ENCODE results near the gene ZNF260. TPM values are rescaled to one million over a fixed set of nuclear protein-coding genes. Genes with fewer than 3 reads are reported as not detected.
A peak's percentile ranks its signal among the peaks of the same experiment; 100 is the strongest.

ZNF260 gene
- total RNA-seq, 1 donor from 2014 or later: 8.2 TPM

GRCh38 chr19:36489920-36490415 lies 38.1 kb downstream of the ZNF260 start:
- DNase-seq (ENCODE audit: low read depth, low spot score): peak; percentile 79

GRCh38 chr19:36489118-36489919 lies 38.8 kb downstream of the ZNF260 start, which contains the start of gene ZNF566:
Gene ZNF566, minus strand, starts transcription at chr19:36489561. Its CDS starts 13,004 bp downstream, at chr19:36476557.
- DNase-seq (ENCODE audit: low read depth, low spot score): peak; percentile 93

DNA sequence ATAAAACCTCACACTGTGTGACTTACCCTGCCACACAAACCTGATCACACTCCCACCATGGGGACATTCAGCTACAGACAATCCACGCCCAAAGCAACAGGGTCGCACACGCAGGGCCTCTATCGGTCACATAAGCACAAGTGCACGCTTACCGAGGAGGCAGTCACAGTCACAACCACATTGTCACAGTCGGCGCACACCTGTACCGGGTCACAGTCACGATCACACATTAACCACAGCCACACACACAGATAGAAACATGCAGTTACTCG lies 39.3 kb downstream of the ZNF260 start:
- no peak for DNase-seq (ENCODE audit: low read depth, low spot score)

- no peak for DNase-seq (ENCODE audit: low read depth, low spot score)
Observed at GRCh38 chr19:36488118-36488845, 39.8 kb downstream of the ZNF260 start.

DNA sequence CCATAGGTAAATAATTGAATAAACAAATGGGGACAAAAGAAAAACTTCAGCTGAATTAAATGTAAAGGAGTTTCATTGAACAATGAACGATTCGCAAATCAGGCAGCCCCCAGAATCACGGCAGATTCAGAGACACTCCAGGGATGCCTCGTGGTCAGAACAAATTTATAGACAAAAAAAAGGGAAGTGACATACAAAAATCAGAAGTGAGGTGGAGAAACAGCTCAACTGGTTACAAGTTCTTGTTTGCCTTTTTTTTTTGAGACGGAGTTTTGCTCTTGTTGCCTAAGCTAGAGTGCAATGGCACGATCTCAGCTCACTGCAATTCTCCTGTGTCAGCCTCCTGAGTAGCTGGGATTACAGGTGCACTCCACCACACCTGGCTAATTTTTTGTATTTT lies 44.4 kb downstream of the ZNF260 start:
- DNase-seq (ENCODE audit: low read depth, low spot score): no peak

DNA sequence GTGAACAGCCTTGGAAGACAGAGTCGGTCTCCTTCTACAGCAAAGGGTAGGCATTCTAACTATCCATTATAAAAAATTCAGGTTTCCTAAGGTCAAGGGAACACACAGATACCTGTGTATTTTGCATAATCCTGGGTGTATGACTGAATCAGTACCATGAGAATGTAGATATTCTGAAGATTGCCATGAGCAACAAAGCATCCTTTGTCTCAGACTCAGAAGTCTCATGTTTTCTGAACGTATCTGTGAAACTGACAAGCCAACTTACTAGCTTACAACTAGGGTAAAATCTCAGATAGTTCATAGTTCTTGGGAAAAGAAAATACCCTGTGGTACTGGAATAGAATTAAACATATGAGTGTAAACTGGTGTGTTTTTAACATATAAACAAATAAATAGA lies 45.2 kb downstream of the ZNF260 start:
- DNase-seq (ENCODE audit: low read depth, low spot score): no peak

Other genes starting within 250 kb of the ZNF260 start
- 2.2 and 4.9 TPM in 2 replicates for gene ZFP14, start 149.1 kb downstream of the ZNF260 start, total RNA-seq
- 3.6 and 5.0 TPM in 2 replicates for gene ZFP82, start 109.6 kb downstream of the ZNF260 start, total RNA-seq
- 6.1 and 13.1 TPM in 2 replicates for gene ZNF566, start 38.7 kb downstream of the ZNF260 start, total RNA-seq
- gene ZNF529, start 45.0 kb upstream of the ZNF260 start, total RNA-seq: 6.7 and 8.7 TPM in 2 replicates
- 6.5 and 9.1 TPM in 2 replicates for gene ZNF382, start 77.0 kb upstream of the ZNF260 start, total RNA-seq
- 6.7 and 11.2 TPM in 2 replicates for gene ZNF461, start 138.6 kb upstream of the ZNF260 start, total RNA-seq
- 4.2 and 5.3 TPM in 2 replicates for gene ZNF567, start 159.3 kb upstream of the ZNF260 start, total RNA-seq
- gene ZNF850, start 244.5 kb upstream of the ZNF260 start, total RNA-seq: 3.8 and 5.5 TPM in 2 replicates